Measurements from ENCODE around the gene AGA.

- TF ChIP-seq ZNF76 (tag by site-specific recombination; IDR thresholded peaks at IDR 0.05; ENCODE audit: borderline replicate concordance, low read depth) (no peak), CTCF (tag by site-specific recombination; IDR thresholded peaks at IDR 0.05) (no peak), HIC1 (tag by site-specific recombination; IDR thresholded peaks at IDR 0.05) (no peak), ZNF660 (tag by site-specific recombination; IDR thresholded peaks at IDR 0.05) (no peak), ZNF274 (IDR thresholded peaks at IDR 0.05; ENCODE audit: low read length) (no peak), ZNF274 (tag by site-specific recombination; IDR thresholded peaks at IDR 0.05; ENCODE audit: borderline replicate concordance) (no peak), ZNF362 (tag by site-specific recombination; IDR thresholded peaks at IDR 0.05) (no peak), ZNF707 (tag by site-specific recombination; IDR thresholded peaks at IDR 0.05) (no peak), ZNF610 (tag by site-specific recombination; IDR thresholded peaks at IDR 0.05; ENCODE audit: borderline replicate concordance) (no peak), YY1 (tag by site-specific recombination; IDR thresholded peaks at IDR 0.05) (no peak), ZNF239 (tag by site-specific recombination; IDR thresholded peaks at IDR 0.05) (no peak), ZBTB20 (tag by site-specific recombination; IDR thresholded peaks at IDR 0.05) (no peak), MYNN (tag by site-specific recombination; IDR thresholded peaks at IDR 0.05; ENCODE audit: borderline replicate concordance) (no peak), ZNF16 (tag by site-specific recombination; IDR thresholded peaks at IDR 0.05; ENCODE audit: low read depth) (no peak)
Observed at GRCh38 chr4:177464026-177464425, 21.8 kb upstream of the AGA start.

Measured in HEK293 (cell line).